ENCODE results near the gene LRIG1. TPM values are rescaled to one million over a fixed set of nuclear protein-coding genes. Genes with fewer than 3 reads are reported as not detected.

Gene LRIG1
- total and polyA plus RNA-seq, 9 of the 15 experiments (the other 6 are each of a cell fraction or from before 2014, with no cell fraction given): 0.05 to 0.38 (median 0.13) TPM; not detected in 3

- no peaks in the 10 kb centered on the region; the same call in 1 of the 2 replicates for H4K20me1 ChIP-seq (replicated peaks; ENCODE audit: control insufficient read depth, insufficient read depth, low read length)
- BruUV-seq (replicated peaks): no TSS peak
- no peaks in the 10 kb centered on the region for H3K9me3 ChIP-seq (replicated peaks; ENCODE audit: control insufficient read depth, insufficient read depth, low read depth, low read length)
- ChIA-PET CTCF (ENCODE audit: low intra/inter-chr PET ratio) (no interaction called here), POLR2A (no interaction called here)
- H3K4me1 ChIP-seq (replicated peaks in 1 of 2; ENCODE audit: control insufficient read depth in 2 of 2, insufficient read depth in 2 of 2, low read length in 2 of 2): no peaks in the 10 kb centered on the region
- no peaks in the 10 kb centered on the region for H3K79me2 ChIP-seq (ENCODE audit: control insufficient read depth, insufficient read depth, low read length)
- no peak overlapping the region for H3K4me3 ChIP-seq
- no peak overlapping the region for H3K4me2 ChIP-seq (ENCODE audit: insufficient read depth, low read length)
- H3K36me3 ChIP-seq (ENCODE audit: control insufficient read depth, insufficient read depth, low read length): no peaks in the 10 kb centered on the region
- DNase-seq (ENCODE audit: extremely low read depth in 1 of 4, low spot score in 3 of 4) (no peak), FAIRE-seq (no peak), ATAC-seq (no peak)
- H3K27me3 ChIP-seq (ENCODE audit: control insufficient read depth in 2 of 2, insufficient read depth in 2 of 2, low read length in 2 of 2): peaks cover 0 to 26% of the 10 kb centered on the region in 2 experiments; a peak in 3 of 5 replicates
- no peak for TF ChIP-seq SOX6 (IDR thresholded peaks at IDR 0.05)
- TF ChIP-seq PHB2 (IDR thresholded peaks at IDR 0.05; ENCODE audit: low read depth): no peak
- TF ChIP-seq STAG1 (CRISPR knock-in tag; IDR thresholded peaks at IDR 0.05; ENCODE audit: borderline replicate concordance): no peak
- TF ChIP-seq GMEB1 (CRISPR knock-in tag; IDR thresholded peaks at IDR 0.05): no peak
- TF ChIP-seq DMBX1 (CRISPR knock-in tag; IDR thresholded peaks at IDR 0.05; ENCODE audit: borderline replicate concordance): no peak
- no peak for TF ChIP-seq ZNF239 (CRISPR knock-in tag; IDR thresholded peaks at IDR 0.05)
- TF ChIP-seq THRB (CRISPR knock-in tag; conservative IDR thresholded peaks at IDR 0.05): no peak
- TF ChIP-seq NR1H2 (CRISPR knock-in tag; IDR thresholded peaks at IDR 0.05): no peak
- no peak for TF ChIP-seq NRF1 (conservative IDR thresholded peaks at IDR 0.05 in 1 of 2, IDR thresholded peaks at IDR 0.05 in 1 of 2)
- TF ChIP-seq ZNF316 (IDR thresholded peaks at IDR 0.05): no peak
- TF ChIP-seq SRF (CRISPR knock-in tag; IDR thresholded peaks at IDR 0.05): no peak
- TF ChIP-seq ZNF165 (CRISPR knock-in tag; IDR thresholded peaks at IDR 0.05; ENCODE audit: borderline replicate concordance): no peak
- no peak for TF ChIP-seq SMARCA4 (IDR thresholded peaks at IDR 0.05)
- TF ChIP-seq SMAD3 (CRISPR knock-in tag; conservative IDR thresholded peaks at IDR 0.05): no peak
- intact Hi-C loops (cut with micrococcal nuclease) (no loop called here), in situ Hi-C loops (cut with MboI) (no loop called here)
- H3K27ac ChIP-seq (ENCODE audit: extremely low read depth, low read depth, low read length): no peak overlapping the region
- no peak overlapping the region for H3K9ac ChIP-seq (ENCODE audit: insufficient read depth in 1 of 2, low read depth in 2 of 2, low read length in 2 of 2)
- H2AFZ ChIP-seq (ENCODE audit: low read depth, low read length): no peak overlapping the region
- no peaks in the 10 kb centered on the region for H3K9me1 ChIP-seq (ENCODE audit: control insufficient read depth, insufficient read depth, low read length)
- 0% methylated on average over 6 of the region's 14 CpGs for WGBS (ENCODE audit: insufficient coverage, low coverage, missing lambda C conversion rate)
These were observed 81.8 kb downstream of the LRIG1 start for GRCh38 chr3:66419036-66419435.
